H1 (cell line): ENCODE results near the gene MYL5. TPM values are rescaled to one million over a fixed set of nuclear protein-coding genes. Genes with fewer than 3 reads are reported as not detected.

Experiments used
- CBX5 ChIP-seq: fragments of 300-800, 300-1000 bp; sonication (generic); IDR thresholded peaks from 2 replicates; pipeline ENCODE4 v1.7.1; 2016; ENCODE audit warnings: antibody characterized with exemption, low read length, low read depth
- EP300 ChIP-seq, 2 experiments: IDR thresholded peaks; 1 replicate in 1 of 2; 2 replicates in 1 of 2; pipeline ENCODE4 v1.6.1; 2011 to 2012; ENCODE audit warnings: low read depth in 2 of 2, low read length in 2 of 2, mild to moderate bottlenecking in 2 of 2, borderline replicate concordance in 1 of 2, inconsistent platforms in 1 of 2, moderate library complexity in 1 of 2
- PHF8 ChIP-seq: fragments of 200-600 bp; sonication (generic); conservative IDR thresholded peaks from 2 replicates; pipeline ENCODE4 v1.7.1; 2012; ENCODE audit warnings: low read depth, mild to moderate bottlenecking, inconsistent platforms, low read length, moderate library complexity
- RXRA ChIP-seq: IDR thresholded peaks from 2 replicates; pipeline ENCODE4 v1.6.1; 2011; ENCODE audit warnings: low read depth, mild to moderate bottlenecking, low read length, moderate library complexity; ENCODE audit not compliant: insufficient read depth
- SIN3A ChIP-seq, 2 experiments: IDR thresholded peaks in 1 of 2; conservative IDR thresholded peaks in 1 of 2; 2 replicates each; pipeline ENCODE4 v1.6.1; 2011 to 2012; ENCODE audit warnings: low read length in 2 of 2, improper control_type of control experiment in 1 of 2, low read depth in 1 of 2, mild to moderate bottlenecking in 1 of 2
- SP4 ChIP-seq: IDR thresholded peaks from 2 replicates; pipeline ENCODE4 v1.6.1; 2012; ENCODE audit warnings: low read length, inconsistent platforms
- TEAD4 ChIP-seq: IDR thresholded peaks from 2 replicates; pipeline ENCODE4 v1.6.1; 2012; ENCODE audit warnings: low read depth, low read length, inconsistent platforms, mixed read lengths
- polyA plus RNA-seq, 7 experiments: library from polyadenylated mRNA; depleted of rRNA in 3 of 7; stranded (reverse) in 5 of 7; unstranded in 2 of 7; fragments of >200 nt in 5 of 7; fragments of 200-250 nt in 2 of 7; gene quantifications; 1 replicate in 5 of 7; 2 replicates in 1 of 7; 4 replicates in 1 of 7; pipeline versions ENCODE4 v1.2.1 to v1.2.3, GENCODE V29; 2011 to 2013; ENCODE audit warnings: missing spikeins in 2 of 7, mixed read lengths in 2 of 7
- total RNA-seq: library from RNA; stranded (reverse); fragmentation: NEBNext Ultra II Directional; extraction: Animal tissue kit (Norgen Biotek cat#: 25700); gene quantifications from 2 replicates; pipeline ENCODE4 v1.2.1, GENCODE V29; 2021

MYL5 gene
- total and polyA plus RNA-seq, 2 of the 8 experiments (the other 6 are each of a cell fraction or from before 2014, with no cell fraction given), result 5.7 to 6.8 TPM

DNA sequence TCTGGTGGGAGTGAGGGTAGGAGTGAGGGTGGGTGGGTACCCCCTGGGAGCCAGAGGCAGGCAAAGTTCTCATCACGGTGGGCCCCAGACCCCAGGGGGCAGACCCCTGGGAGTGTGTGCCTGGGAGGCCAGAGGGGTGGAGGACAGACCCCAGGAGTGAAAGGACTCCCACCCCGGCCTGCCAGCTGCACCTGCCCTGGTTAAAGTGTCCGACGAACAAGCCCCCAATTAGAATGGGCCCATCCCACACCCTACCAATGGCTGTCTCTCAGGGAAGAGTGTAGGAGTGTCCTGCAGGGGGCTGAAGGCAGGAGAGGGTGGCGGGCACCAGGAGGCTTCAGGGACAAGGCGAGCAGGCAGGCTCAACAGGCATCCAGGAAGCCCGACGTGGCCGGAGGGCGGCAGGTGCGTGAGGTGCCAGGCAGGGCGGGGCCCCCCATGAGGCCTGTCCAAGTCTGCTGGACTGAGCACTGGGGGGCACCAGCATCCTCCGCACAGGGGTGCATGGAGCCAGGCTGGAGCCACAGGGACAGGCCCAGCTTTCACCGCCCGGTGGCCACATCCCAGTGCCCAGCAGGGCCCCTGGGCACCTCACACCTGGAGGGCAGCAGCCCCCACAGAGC is 40.3 kb upstream of the MYL5 start (continued):
- no peak for TF ChIP-seq RXRA
- no peak for TF ChIP-seq SIN3A (conservative IDR thresholded peaks at IDR 0.05 in 1 of 2, IDR thresholded peaks at IDR 0.05 in 1 of 2; ENCODE audit: low read depth in 1 of 2, low read length in 2 of 2)
- no peak for TF ChIP-seq SP4
- no peak for TF ChIP-seq TEAD4
- no peak for TF ChIP-seq EP300 (IDR thresholded peaks at IDR 0.05; ENCODE audit: borderline replicate concordance in 1 of 2, low read depth in 2 of 2, low read length in 2 of 2)
- no peak for TF ChIP-seq CBX5
- no peak for TF ChIP-seq PHF8
